ENCODE results near the gene DHRS7B. TPM values are rescaled to one million over a fixed set of nuclear protein-coding genes. Genes with fewer than 3 reads are reported as not detected.

Gene DHRS7B
- polyA plus RNA-seq, 1 of the 3 experiments (the other 2 are of a cell fraction), result 17.8 TPM

GRCh38 chr17:21077281-21077680, 49.5 kb upstream of the DHRS7B start:
- Histone ChIP-seq H3K4me2 (no peak overlapping the region), H3K79me2 (ENCODE audit: insufficient read depth) (no peaks in the 10 kb centered on the region), H3K4me3 (ENCODE audit: low read depth in 2 of 2, low read length in 1 of 2) (no peak overlapping the region), H2AFZ (ENCODE audit: low read depth) (no peak overlapping the region), H3K9ac (no peak overlapping the region), H3K4me1 (ENCODE audit: control insufficient read depth in 1 of 2, insufficient read depth in 2 of 2, low read depth in 1 of 2, low read length in 1 of 2) (peaks cover 0 to 18% of the 10 kb centered on the region in 2 experiments; a peak in 1 of 4 replicates), H3K36me3 (replicated peaks in 1 of 2; ENCODE audit: control insufficient read depth in 1 of 2, insufficient read depth in 2 of 2, low read length in 1 of 2) (no peaks in the 10 kb centered on the region), H3K9me2 (no peaks in the 10 kb centered on the region), H3K9me3 (no peaks in the 10 kb centered on the region), H3F3A (replicated peaks; ENCODE audit: insufficient read depth) (no peaks in the 10 kb centered on the region), H3K27ac (ENCODE audit: low read depth in 2 of 2, low read length in 1 of 2) (no peak overlapping the region), H4K20me1 (ENCODE audit: insufficient read depth) (no peaks in the 10 kb centered on the region), H3K27me3 (ENCODE audit: insufficient read depth) (no peaks in the 10 kb centered on the region; the same call in none of the 2 replicates)
- WGBS (ENCODE audit: low lambda C conversion rate), result 54% methylated on average over 2 of the region's 2 CpGs
- DNase-seq, result no peak
- CTCF ChIA-PET, result no interaction called here
- TF ChIP-seq MXI1 (IDR thresholded peaks at IDR 0.05; ENCODE audit: low read depth, low read length), result no peak
- no peak for TF ChIP-seq POLR2AphosphoS5 (IDR thresholded peaks at IDR 0.05; ENCODE audit: low read depth, low read length)
- no peak for TF ChIP-seq PBX3 (IDR thresholded peaks at IDR 0.05)
- TF ChIP-seq ELF1 (IDR thresholded peaks at IDR 0.05), result no peak
- no peak for TF ChIP-seq SIN3A (IDR thresholded peaks at IDR 0.05; ENCODE audit: borderline replicate concordance, low read depth, low read length)
- TF ChIP-seq USF2 (IDR thresholded peaks at IDR 0.05; ENCODE audit: borderline replicate concordance, low read depth, low read length), result no peak
- no peak for TF ChIP-seq RAD21 (IDR thresholded peaks at IDR 0.05; ENCODE audit: low read length)
- TF ChIP-seq EP300 (IDR thresholded peaks at IDR 0.05; ENCODE audit: borderline replicate concordance in 1 of 2, low read depth in 1 of 2, low read length in 1 of 2), result no peak
- TF ChIP-seq CTCF (IDR thresholded peaks at IDR 0.05), result no peak
- no peak for TF ChIP-seq JUND (IDR thresholded peaks at IDR 0.05)
- TF ChIP-seq RFX5 (IDR thresholded peaks at IDR 0.05; ENCODE audit: low read length), result no peak
- TF ChIP-seq ZBTB33 (IDR thresholded peaks at IDR 0.05; ENCODE audit: borderline replicate concordance, low read depth), result no peak
- TF ChIP-seq EZH2phosphoT487 (IDR thresholded peaks at IDR 0.05; ENCODE audit: borderline replicate concordance, low read depth), result no peak
- no peak for TF ChIP-seq MEF2A (IDR thresholded peaks at IDR 0.05; ENCODE audit: borderline replicate concordance, low read depth)
- TF ChIP-seq IRF3 (IDR thresholded peaks at IDR 0.05; ENCODE audit: low read depth, low read length), result no peak
- TF ChIP-seq CHD2 (IDR thresholded peaks at IDR 0.05; ENCODE audit: low read length, partially characterized antibody), result no peak
- TF ChIP-seq SMC3 (IDR thresholded peaks at IDR 0.05; ENCODE audit: low read depth, low read length), result no peak
- TF ChIP-seq RXRA (IDR thresholded peaks at IDR 0.05; ENCODE audit: borderline replicate concordance, low read depth), result no peak
- POLR2A ChIA-PET, result interaction anchor here (1.5 kb wide), 1 partner anchor 22 kb away, joined by 3 read pairs; no protein-coding TSS in a partner anchor

Measured in SK-N-SH (cell line).